HepG2 (cell line): ENCODE measurements around the gene MAPK8IP3. TPM values are rescaled to one million over a fixed set of nuclear protein-coding genes. Genes with fewer than 3 reads are reported as not detected.
A peak's percentile ranks its signal among the peaks of the same experiment; 100 is the strongest.

Source experiments
- ARID2 ChIP-seq: sonication (generic); formaldehyde crosslinking; IDR thresholded peaks from 2 replicates; pipeline ENCODE4 v1.8.1; 2022; ENCODE audit warnings: mild to moderate bottlenecking, missing genetic modification reagents, borderline replicate concordance
- ARNT2 ChIP-seq: sonication (generic); formaldehyde crosslinking; IDR thresholded peaks from 2 replicates; pipeline ENCODE4 v1.8.0; 2022; ENCODE audit warnings: mild to moderate bottlenecking, low read depth, missing genetic modification reagents, moderate library complexity
- ASH2L ChIP-seq: fragments of 300-600, 200-600 bp; sonication (generic); IDR thresholded peaks from 2 replicates; pipeline ENCODE4 v1.7.0; 2017; ENCODE audit warnings: low read depth, mild to moderate bottlenecking, moderate library complexity, mixed read lengths, low read length; ENCODE audit not compliant: insufficient read length
- FOXJ3 ChIP-seq: sonication (generic); formaldehyde crosslinking; IDR thresholded peaks from 2 replicates; pipeline ENCODE4 v1.4.0; 2020; ENCODE audit warnings: missing genetic modification reagents, mild to moderate bottlenecking, borderline replicate concordance
- GABPA ChIP-seq, 2 experiments: IDR thresholded peaks; 2 replicates each; pipeline ENCODE4 v1.6.1; 2011 to 2016; ENCODE audit warnings: low read depth in 2 of 2, low read length in 1 of 2, missing biosample characterization in 1 of 2, missing genetic modification characterization in 1 of 2
- NPAS2 ChIP-seq: sonication (generic); formaldehyde crosslinking; IDR thresholded peaks from 2 replicates; pipeline ENCODE4 v1.8.0; 2022; ENCODE audit warnings: mild to moderate bottlenecking, missing genetic modification reagents, borderline replicate concordance
- PLRG1 ChIP-seq: fragments of 450-650 bp; conservative IDR thresholded peaks from 2 replicates; pipeline ENCODE4 v1.6.1; 2016
- SIX1 ChIP-seq: sonication (generic); formaldehyde crosslinking; IDR thresholded peaks from 2 replicates; pipeline ENCODE4 v1.4.0; 2020; ENCODE audit warnings: missing genetic modification reagents, borderline replicate concordance
- SRSF1 ChIP-seq: fragments of 200-400 bp; formaldehyde crosslinking; optimal IDR thresholded peaks from 2 replicates; pipeline ENCODE3; 2017; ENCODE audit warnings: mild to moderate bottlenecking, low read depth, low read length, moderate library complexity
- ZBTB1 ChIP-seq: sonication (generic); formaldehyde crosslinking; IDR thresholded peaks from 2 replicates; pipeline ENCODE4 v1.4.0; 2020; ENCODE audit warnings: missing genetic modification reagents, borderline replicate concordance
- ZFP37 ChIP-seq: sonication (generic); formaldehyde crosslinking; IDR thresholded peaks from 2 replicates; pipeline ENCODE4 v1.4.0; 2020; ENCODE audit warnings: missing genetic modification reagents, borderline replicate concordance
- ZMAT3 ChIP-seq: sonication (generic); formaldehyde crosslinking; conservative IDR thresholded peaks from 2 replicates; pipeline ENCODE4 v1.7.0; 2021; ENCODE audit warnings: missing genetic modification reagents
- ZNF451 ChIP-seq: sonication (generic); formaldehyde crosslinking; IDR thresholded peaks from 2 replicates; pipeline ENCODE4 v1.5.0; 2020; ENCODE audit warnings: mild to moderate bottlenecking, missing genetic modification reagents
- ZNF563 ChIP-seq: sonication (generic); formaldehyde crosslinking; IDR thresholded peaks from 2 replicates; pipeline ENCODE4 v1.8.0; 2022; ENCODE audit warnings: mild to moderate bottlenecking, moderate library complexity, missing genetic modification reagents
- ZNF772 ChIP-seq: sonication (generic); formaldehyde crosslinking; IDR thresholded peaks from 2 replicates; pipeline ENCODE4 v1.5.0; 2020; ENCODE audit warnings: mild to moderate bottlenecking, missing genetic modification reagents
- ZNF776 ChIP-seq: sonication (generic); formaldehyde crosslinking; IDR thresholded peaks from 2 replicates; pipeline ENCODE4 v1.4.0; 2020; ENCODE audit warnings: mild to moderate bottlenecking, missing genetic modification reagents
- ZNF879 ChIP-seq: sonication (generic); formaldehyde crosslinking; IDR thresholded peaks from 2 replicates; pipeline ENCODE4 v1.8.1; 2023; ENCODE audit warnings: missing genetic modification reagents
- polyA plus RNA-seq, 8 experiments: library from polyadenylated mRNA; depleted of rRNA in 3 of 8; stranded (reverse) in 7 of 8; unstranded in 1 of 8; fragments of >200 nt; fragmentation: Illumina TruSeq in 4 of 8; extraction: Trizol in 4 of 8; gene quantifications; 2 replicates each; pipeline versions ENCODE4 v1.2.1 to v1.2.3, GENCODE V29; 2011 to 2016; ENCODE audit warnings: low read depth in 4 of 8, missing spikeins in 1 of 8, mixed read lengths in 1 of 8; ENCODE audit not compliant: insufficient read depth in 1 of 8
- total RNA-seq, 5 experiments: library from RNA; depleted of rRNA; stranded (reverse); fragments of >200 nt; fragmentation: Illumina TruSeq; extraction: Trizol; gene quantifications; 2 replicates each; pipeline ENCODE4 v1.2.3, GENCODE V29; 2016; ENCODE audit warnings: low read depth in 1 of 5
- TF ChIP-seq, protein P1 (sequence below): sonication (generic); formaldehyde crosslinking; IDR thresholded peaks from 2 replicates; pipeline ENCODE4 v1.4.0; 2020; ENCODE audit warnings: missing genetic modification reagents
- TF ChIP-seq, protein P2 (sequence below): sonication (generic); formaldehyde crosslinking; IDR thresholded peaks from 2 replicates; pipeline ENCODE4 v1.8.0; 2022; ENCODE audit warnings: missing genetic modification reagents, mild to moderate bottlenecking, borderline replicate concordance
- TF ChIP-seq, protein P3 (sequence below): sonication (generic); formaldehyde crosslinking; IDR thresholded peaks from 2 replicates; pipeline ENCODE4 v1.4.0; 2020; ENCODE audit warnings: missing genetic modification reagents
- TF ChIP-seq, protein P4 (sequence below): sonication (generic); formaldehyde crosslinking; IDR thresholded peaks from 2 replicates; pipeline ENCODE4 v1.5.0; 2020; ENCODE audit warnings: mild to moderate bottlenecking, missing genetic modification reagents

MAPK8IP3 gene
- total and polyA plus RNA-seq, 2 of the 13 experiments (the other 11 are each of a cell fraction or from before 2014, with no cell fraction given) = 25.1 to 41.7 TPM

DNA sequence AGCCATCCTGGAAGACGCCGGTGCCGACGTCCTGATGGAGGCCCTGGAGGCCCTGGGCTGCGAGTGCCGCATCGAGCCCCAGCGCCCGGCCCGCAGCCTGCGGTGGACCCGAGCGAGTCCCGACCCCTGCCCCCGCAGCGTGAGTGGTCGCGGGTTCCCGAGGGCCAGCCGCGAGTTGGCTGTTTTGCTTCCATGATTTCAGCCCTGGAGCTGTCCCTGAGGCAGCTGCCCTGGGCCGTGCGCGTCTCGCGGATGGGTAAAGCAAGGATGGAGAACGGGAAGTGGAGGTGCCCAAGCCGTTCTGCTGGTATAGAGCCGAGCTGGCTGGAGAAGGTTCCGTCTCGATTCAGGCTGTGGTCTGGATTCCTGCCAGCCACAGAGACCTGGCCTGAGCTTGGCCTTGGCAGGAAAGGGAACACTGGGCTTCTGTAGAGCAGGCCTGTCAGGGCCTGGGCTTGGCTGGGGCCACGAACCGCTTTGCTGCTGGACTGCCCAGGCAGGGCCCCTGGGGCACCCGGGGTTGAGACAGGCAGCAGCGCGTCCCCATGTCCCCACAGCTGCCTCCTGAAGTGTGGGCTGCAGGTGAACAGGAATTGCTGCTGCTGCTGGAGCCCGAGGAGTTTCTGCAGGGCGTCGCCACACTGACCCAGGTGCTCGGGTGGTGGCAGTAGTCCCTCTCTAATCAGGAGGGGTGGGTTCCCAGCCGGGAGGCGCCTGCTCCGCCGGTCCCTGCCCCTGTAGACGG lies 67.9 kb downstream of the MAPK8IP3 start (continued):
- TF ChIP-seq, protein P1, sequence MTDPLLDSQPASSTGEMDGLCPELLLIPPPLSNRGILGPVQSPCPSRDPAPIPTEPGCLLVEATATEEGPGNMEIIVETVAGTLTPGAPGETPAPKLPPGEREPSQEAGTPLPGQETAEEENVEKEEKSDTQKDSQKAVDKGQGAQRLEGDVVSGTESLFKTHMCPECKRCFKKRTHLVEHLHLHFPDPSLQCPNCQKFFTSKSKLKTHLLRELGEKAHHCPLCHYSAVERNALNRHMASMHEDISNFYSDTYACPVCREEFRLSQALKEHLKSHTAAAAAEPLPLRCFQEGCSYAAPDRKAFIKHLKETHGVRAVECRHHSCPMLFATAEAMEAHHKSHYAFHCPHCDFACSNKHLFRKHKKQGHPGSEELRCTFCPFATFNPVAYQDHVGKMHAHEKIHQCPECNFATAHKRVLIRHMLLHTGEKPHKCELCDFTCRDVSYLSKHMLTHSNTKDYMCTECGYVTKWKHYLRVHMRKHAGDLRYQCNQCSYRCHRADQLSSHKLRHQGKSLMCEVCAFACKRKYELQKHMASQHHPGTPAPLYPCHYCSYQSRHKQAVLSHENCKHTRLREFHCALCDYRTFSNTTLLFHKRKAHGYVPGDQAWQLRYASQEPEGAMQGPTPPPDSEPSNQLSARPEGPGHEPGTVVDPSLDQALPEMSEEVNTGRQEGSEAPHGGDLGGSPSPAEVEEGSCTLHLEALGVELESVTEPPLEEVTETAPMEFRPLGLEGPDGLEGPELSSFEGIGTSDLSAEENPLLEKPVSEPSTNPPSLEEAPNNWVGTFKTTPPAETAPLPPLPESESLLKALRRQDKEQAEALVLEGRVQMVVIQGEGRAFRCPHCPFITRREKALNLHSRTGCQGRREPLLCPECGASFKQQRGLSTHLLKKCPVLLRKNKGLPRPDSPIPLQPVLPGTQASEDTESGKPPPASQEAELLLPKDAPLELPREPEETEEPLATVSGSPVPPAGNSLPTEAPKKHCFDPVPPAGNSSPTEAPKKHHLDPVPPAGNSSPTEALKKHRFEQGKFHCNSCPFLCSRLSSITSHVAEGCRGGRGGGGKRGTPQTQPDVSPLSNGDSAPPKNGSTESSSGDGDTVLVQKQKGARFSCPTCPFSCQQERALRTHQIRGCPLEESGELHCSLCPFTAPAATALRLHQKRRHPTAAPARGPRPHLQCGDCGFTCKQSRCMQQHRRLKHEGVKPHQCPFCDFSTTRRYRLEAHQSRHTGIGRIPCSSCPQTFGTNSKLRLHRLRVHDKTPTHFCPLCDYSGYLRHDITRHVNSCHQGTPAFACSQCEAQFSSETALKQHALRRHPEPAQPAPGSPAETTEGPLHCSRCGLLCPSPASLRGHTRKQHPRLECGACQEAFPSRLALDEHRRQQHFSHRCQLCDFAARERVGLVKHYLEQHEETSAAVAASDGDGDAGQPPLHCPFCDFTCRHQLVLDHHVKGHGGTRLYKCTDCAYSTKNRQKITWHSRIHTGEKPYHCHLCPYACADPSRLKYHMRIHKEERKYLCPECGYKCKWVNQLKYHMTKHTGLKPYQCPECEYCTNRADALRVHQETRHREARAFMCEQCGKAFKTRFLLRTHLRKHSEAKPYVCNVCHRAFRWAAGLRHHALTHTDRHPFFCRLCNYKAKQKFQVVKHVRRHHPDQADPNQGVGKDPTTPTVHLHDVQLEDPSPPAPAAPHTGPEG (CRISPR knock-in tag) = no peak
- TF ChIP-seq NPAS2 (CRISPR knock-in tag) = no peak
- TF ChIP-seq ARID2 (CRISPR knock-in tag) = no peak
- TF ChIP-seq ARNT2 (CRISPR knock-in tag) = no peak
- TF ChIP-seq ZNF776 (CRISPR knock-in tag) = peak; percentile 42
- TF ChIP-seq, protein P2, sequence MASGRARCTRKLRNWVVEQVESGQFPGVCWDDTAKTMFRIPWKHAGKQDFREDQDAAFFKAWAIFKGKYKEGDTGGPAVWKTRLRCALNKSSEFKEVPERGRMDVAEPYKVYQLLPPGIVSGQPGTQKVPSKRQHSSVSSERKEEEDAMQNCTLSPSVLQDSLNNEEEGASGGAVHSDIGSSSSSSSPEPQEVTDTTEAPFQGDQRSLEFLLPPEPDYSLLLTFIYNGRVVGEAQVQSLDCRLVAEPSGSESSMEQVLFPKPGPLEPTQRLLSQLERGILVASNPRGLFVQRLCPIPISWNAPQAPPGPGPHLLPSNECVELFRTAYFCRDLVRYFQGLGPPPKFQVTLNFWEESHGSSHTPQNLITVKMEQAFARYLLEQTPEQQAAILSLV = no peak
- TF ChIP-seq, protein P3, sequence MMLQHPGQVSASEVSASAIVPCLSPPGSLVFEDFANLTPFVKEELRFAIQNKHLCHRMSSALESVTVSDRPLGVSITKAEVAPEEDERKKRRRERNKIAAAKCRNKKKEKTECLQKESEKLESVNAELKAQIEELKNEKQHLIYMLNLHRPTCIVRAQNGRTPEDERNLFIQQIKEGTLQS (CRISPR knock-in tag) = no peak
- no peak for TF ChIP-seq SRSF1
- TF ChIP-seq PLRG1 = no peak
- no peak for TF ChIP-seq ZBTB1 (CRISPR knock-in tag)
- TF ChIP-seq ASH2L = no peak
- TF ChIP-seq ZNF772 = no peak; the same call in 1 of the 2 replicates
- TF ChIP-seq, protein P4, sequence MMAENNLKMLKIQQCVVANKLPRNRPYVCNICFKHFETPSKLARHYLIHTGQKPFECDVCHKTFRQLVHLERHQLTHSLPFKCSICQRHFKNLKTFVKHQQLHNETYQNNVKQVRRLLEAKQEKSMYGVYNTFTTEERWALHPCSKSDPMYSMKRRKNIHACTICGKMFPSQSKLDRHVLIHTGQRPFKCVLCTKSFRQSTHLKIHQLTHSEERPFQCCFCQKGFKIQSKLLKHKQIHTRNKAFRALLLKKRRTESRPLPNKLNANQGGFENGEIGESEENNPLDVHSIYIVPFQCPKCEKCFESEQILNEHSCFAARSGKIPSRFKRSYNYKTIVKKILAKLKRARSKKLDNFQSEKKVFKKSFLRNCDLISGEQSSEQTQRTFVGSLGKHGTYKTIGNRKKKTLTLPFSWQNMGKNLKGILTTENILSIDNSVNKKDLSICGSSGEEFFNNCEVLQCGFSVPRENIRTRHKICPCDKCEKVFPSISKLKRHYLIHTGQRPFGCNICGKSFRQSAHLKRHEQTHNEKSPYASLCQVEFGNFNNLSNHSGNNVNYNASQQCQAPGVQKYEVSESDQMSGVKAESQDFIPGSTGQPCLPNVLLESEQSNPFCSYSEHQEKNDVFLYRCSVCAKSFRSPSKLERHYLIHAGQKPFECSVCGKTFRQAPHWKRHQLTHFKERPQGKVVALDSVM (CRISPR knock-in tag) = no peak
- TF ChIP-seq ZNF451 (CRISPR knock-in tag) = no peak; the same call in 1 of the 2 replicates
- TF ChIP-seq ZFP37 (CRISPR knock-in tag) = no peak
- TF ChIP-seq SIX1 = no peak
- TF ChIP-seq ZMAT3 (CRISPR knock-in tag) = no peak
- 0 out of 2 replicates have a peak, but pooled peaks have one; percentile 0 for TF ChIP-seq ZNF879
- no peak for TF ChIP-seq FOXJ3
- TF ChIP-seq ZNF563 = no peak
- no peak for TF ChIP-seq GABPA (IDR thresholded peaks at IDR 0.05; ENCODE audit: low read depth, low read length)
- no peak for TF ChIP-seq GABPA (CRISPR knock-in tag; IDR thresholded peaks at IDR 0.05; ENCODE audit: low read depth)
